ENCODE data around the gene MINDY4. TPM values are rescaled to one million over a fixed set of nuclear protein-coding genes. Genes with fewer than 3 reads are reported as not detected.

Gene MINDY4
- total RNA-seq, 1 donor, result 10.5 TPM

DNA sequence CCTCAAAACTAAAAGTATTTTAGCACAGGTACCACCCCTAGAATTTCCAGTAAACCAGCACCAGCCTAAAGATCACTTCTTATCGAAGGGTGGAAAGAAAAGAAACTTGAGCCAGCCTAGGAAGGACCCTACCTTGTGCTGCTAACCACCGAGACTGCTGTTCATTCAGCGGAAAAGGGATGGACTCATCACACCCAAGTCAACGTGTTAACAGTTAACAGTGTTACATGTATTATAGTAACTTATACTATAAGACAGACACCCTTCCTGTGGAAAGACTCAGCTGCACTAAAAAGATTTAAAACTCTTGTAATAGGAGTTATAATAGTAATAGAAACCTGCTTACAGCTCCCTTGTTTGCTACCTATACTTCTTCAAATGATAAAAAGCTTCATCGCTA lies 39.8 kb downstream of the MINDY4 start:
- TF ChIP-seq, protein P1, sequence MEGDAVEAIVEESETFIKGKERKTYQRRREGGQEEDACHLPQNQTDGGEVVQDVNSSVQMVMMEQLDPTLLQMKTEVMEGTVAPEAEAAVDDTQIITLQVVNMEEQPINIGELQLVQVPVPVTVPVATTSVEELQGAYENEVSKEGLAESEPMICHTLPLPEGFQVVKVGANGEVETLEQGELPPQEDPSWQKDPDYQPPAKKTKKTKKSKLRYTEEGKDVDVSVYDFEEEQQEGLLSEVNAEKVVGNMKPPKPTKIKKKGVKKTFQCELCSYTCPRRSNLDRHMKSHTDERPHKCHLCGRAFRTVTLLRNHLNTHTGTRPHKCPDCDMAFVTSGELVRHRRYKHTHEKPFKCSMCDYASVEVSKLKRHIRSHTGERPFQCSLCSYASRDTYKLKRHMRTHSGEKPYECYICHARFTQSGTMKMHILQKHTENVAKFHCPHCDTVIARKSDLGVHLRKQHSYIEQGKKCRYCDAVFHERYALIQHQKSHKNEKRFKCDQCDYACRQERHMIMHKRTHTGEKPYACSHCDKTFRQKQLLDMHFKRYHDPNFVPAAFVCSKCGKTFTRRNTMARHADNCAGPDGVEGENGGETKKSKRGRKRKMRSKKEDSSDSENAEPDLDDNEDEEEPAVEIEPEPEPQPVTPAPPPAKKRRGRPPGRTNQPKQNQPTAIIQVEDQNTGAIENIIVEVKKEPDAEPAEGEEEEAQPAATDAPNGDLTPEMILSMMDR (IDR thresholded peaks at IDR 0.05; ENCODE audit: extremely low read depth, low read depth, low read length), result no peak
- Histone ChIP-seq H3K4me3 (ENCODE audit: insufficient read depth, low read length) (no peak overlapping the region), H3K4me1 (ENCODE audit: insufficient read depth, low read length) (peaks cover 11% of the 10 kb centered on the region), H3K27ac (ENCODE audit: low read depth, low read length) (no peak overlapping the region), H4K20me1 (ENCODE audit: insufficient read depth, low read length) (peaks cover 32% of the 10 kb centered on the region), H3K79me2 (ENCODE audit: insufficient read depth, low read length) (no peaks in the 10 kb centered on the region), H3K27me3 (ENCODE audit: insufficient read depth, low read length) (peaks cover 28% of the 10 kb centered on the region), H2AFZ (ENCODE audit: low read length) (no peak overlapping the region), H3K9me3 (ENCODE audit: low read depth, low read length) (no peaks in the 10 kb centered on the region), H3K36me3 (ENCODE audit: insufficient read depth, low read length) (no peaks in the 10 kb centered on the region), H3K4me2 (ENCODE audit: insufficient read depth, low read length) (no peak overlapping the region)
- DNase-seq (ENCODE audit: insufficient read length, low spot score, missing footprints), result no peak

DNA sequence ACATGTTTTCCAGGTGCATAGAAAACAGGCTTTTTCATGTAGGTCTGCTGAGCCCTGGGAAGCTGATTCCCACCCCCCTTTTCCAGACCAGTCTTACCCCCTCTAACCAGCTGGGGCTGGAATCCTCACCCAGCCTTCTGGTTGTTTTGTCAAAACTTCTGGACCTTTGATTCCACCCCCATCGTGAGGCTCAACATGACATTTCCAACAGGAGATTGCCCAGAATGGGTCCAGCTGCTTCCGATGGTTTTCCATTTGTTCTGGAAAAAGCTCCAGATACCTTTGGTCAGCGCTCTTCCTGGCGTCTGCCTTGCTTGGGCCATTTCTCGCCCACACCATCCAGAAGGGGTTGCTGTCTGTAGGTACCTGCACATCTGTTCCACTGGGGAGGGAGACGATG lies 41.5 kb downstream of the MINDY4 start:
- Histone ChIP-seq H3K9me3 (ENCODE audit: low read depth, low read length) (no peaks in the 10 kb centered on the region), H3K4me2 (ENCODE audit: insufficient read depth, low read length) (no peak overlapping the region), H3K4me3 (ENCODE audit: insufficient read depth, low read length) (no peak overlapping the region), H4K20me1 (ENCODE audit: insufficient read depth, low read length) (peaks cover 23% of the 10 kb centered on the region), H2AFZ (ENCODE audit: low read length) (no peak overlapping the region), H3K79me2 (ENCODE audit: insufficient read depth, low read length) (no peaks in the 10 kb centered on the region), H3K27me3 (ENCODE audit: insufficient read depth, low read length) (peaks cover 15% of the 10 kb centered on the region), H3K36me3 (ENCODE audit: insufficient read depth, low read length) (no peaks in the 10 kb centered on the region), H3K27ac (ENCODE audit: low read depth, low read length) (no peak overlapping the region), H3K4me1 (ENCODE audit: insufficient read depth, low read length) (peaks cover 19% of the 10 kb centered on the region)
- TF ChIP-seq, protein P1 (IDR thresholded peaks at IDR 0.05; ENCODE audit: extremely low read depth, low read depth, low read length), result no peak
- DNase-seq (ENCODE audit: insufficient read length, low spot score, missing footprints), result no peak

DNA sequence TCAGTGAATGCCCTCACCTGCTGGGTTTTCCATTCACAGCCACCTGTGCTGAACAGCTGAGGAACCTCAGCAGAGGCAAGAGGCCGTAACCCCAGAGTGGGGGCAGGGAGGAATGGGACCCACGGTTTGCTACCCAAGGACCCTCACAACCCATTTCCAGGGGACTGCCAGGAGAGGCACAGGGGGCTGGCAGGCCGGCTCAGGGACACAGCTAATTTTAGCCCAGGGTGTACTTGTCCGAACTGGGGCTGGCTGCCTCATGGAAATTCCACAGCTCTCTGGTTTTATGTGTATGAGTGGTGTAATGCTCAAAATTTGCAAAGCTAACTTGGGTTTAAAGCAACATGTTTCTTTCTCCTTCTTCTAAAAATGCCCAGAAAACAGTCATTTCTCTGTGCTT lies 42.2 kb downstream of the MINDY4 start:
- TF ChIP-seq, protein P1 (IDR thresholded peaks at IDR 0.05; ENCODE audit: extremely low read depth, low read depth, low read length), result no peak
- no peak for DNase-seq (ENCODE audit: insufficient read length, low spot score, missing footprints)
- H3K4me2 ChIP-seq (ENCODE audit: insufficient read depth, low read length), result no peak overlapping the region

DNA sequence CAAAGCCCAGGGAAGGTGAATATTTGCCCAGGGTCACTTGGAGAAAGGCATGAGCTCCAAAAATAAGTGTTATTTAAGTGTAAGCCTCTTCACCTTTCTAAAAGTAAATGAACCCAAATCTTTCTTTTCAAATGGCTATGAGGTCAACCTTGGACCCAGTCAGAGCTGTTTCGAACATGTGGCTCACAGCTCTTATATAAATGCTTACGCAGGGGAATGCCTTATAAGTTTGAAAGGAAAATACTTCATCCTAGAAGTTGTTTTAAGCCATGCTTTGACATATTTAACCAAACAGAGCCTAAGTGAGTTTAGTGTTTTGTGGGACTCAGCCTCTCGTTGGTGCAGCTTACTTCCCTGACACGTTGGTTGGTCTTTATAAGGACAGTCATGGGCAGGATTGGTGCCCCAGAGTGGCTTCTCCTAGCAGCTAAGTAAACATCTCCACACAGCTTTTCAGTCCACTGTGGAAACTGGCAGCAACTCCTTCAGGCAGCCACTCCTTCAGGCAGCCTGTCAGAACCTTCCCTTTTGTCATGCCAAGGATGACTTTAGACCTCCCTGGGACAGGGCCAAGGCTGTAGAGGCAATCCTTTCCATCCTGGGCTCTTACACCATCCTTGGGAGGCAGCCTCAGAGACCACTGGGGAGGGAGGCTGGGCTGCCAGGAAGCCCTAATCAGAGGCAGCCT lies 43.6 kb downstream of the MINDY4 start:
- Histone ChIP-seq H3K36me3 (ENCODE audit: insufficient read depth, low read length) (no peaks in the 10 kb centered on the region), H3K9me3 (ENCODE audit: low read depth, low read length) (no peaks in the 10 kb centered on the region), H3K4me3 (ENCODE audit: insufficient read depth, low read length) (no peak overlapping the region), H2AFZ (ENCODE audit: low read length) (no peak overlapping the region), H3K4me2 (ENCODE audit: insufficient read depth, low read length) (no peak overlapping the region), H3K4me1 (ENCODE audit: insufficient read depth, low read length) (peaks cover 19% of the 10 kb centered on the region), H3K27me3 (ENCODE audit: insufficient read depth, low read length) (peaks cover 15% of the 10 kb centered on the region), H3K27ac (ENCODE audit: low read depth, low read length) (no peak overlapping the region), H4K20me1 (ENCODE audit: insufficient read depth, low read length) (peaks cover 26% of the 10 kb centered on the region), H3K79me2 (ENCODE audit: insufficient read depth, low read length) (no peaks in the 10 kb centered on the region)
- peak; percentile 39 for DNase-seq (ENCODE audit: insufficient read length, low spot score, missing footprints)
- TF ChIP-seq, protein P1 (IDR thresholded peaks at IDR 0.05; ENCODE audit: extremely low read depth, low read depth, low read length), result no peak

More for the DNA sequence above, 42.2 kb downstream of the MINDY4 start:
- Histone ChIP-seq H3K27ac (ENCODE audit: low read depth, low read length) (no peak overlapping the region), H2AFZ (ENCODE audit: low read length) (no peak overlapping the region), H3K27me3 (ENCODE audit: insufficient read depth, low read length) (peaks cover 15% of the 10 kb centered on the region), H4K20me1 (ENCODE audit: insufficient read depth, low read length) (peaks cover 26% of the 10 kb centered on the region), H3K4me3 (ENCODE audit: insufficient read depth, low read length) (no peak overlapping the region), H3K9me3 (ENCODE audit: low read depth, low read length) (no peaks in the 10 kb centered on the region), H3K79me2 (ENCODE audit: insufficient read depth, low read length) (no peaks in the 10 kb centered on the region), H3K36me3 (ENCODE audit: insufficient read depth, low read length) (no peaks in the 10 kb centered on the region), H3K4me1 (ENCODE audit: insufficient read depth, low read length) (peaks cover 19% of the 10 kb centered on the region)
